Skeletal muscle tissue (tissue), 4 donors: ENCODE data around the gene SNX30. TPM values are rescaled to one million over a fixed set of nuclear protein-coding genes. Genes with fewer than 3 reads are reported as not detected.

ENCODE experiments used
- H3K27ac ChIP-seq: one replicate; pipeline ENCODE4 v1.7.0; 2013; ENCODE audit warnings: mild to moderate bottlenecking, low read depth, low read length, inconsistent platforms
- H3K27me3 ChIP-seq, 3 donors: one replicate each; pipeline ENCODE4 v1.7.0; 2013; ENCODE audit warnings: low read length in 3 of 3; ENCODE audit not compliant: control insufficient read depth in 3 of 3, insufficient read depth in 3 of 3
- H3K36me3 ChIP-seq, 3 donors: one replicate each; pipeline ENCODE4 v1.7.0; 2013; ENCODE audit warnings: low read length in 3 of 3; ENCODE audit not compliant: control insufficient read depth in 3 of 3, insufficient read depth in 3 of 3
- H3K4me1 ChIP-seq, 3 donors: one replicate each; pipeline ENCODE4 v1.7.0; 2013; ENCODE audit warnings: low read length in 3 of 3, mild to moderate bottlenecking in 3 of 3; ENCODE audit not compliant: control insufficient read depth in 3 of 3, insufficient read depth in 3 of 3
- H3K4me3 ChIP-seq, 3 donors: one replicate each; pipeline ENCODE4 v1.7.0; 2013; ENCODE audit warnings: low read length in 3 of 3
- H3K9ac ChIP-seq, 3 donors: one replicate each; pipeline ENCODE4 v1.7.0; 2013; ENCODE audit warnings: low read length in 3 of 3, mild to moderate bottlenecking in 3 of 3, moderate library complexity in 2 of 3, low read depth in 1 of 3
- H3K9me3 ChIP-seq, 3 donors: one replicate each; pipeline ENCODE4 v1.7.0; 2013; ENCODE audit warnings: low read length in 3 of 3; ENCODE audit not compliant: control insufficient read depth in 3 of 3
- total RNA-seq: library from RNA; depleted of rRNA; stranded (reverse); fragments of >200 nt; gene quantifications from one replicate; pipeline ENCODE4 v1.2.3, GENCODE V29; 2014
- donor health status: Osteomylitis.

SNX30 gene
- total RNA-seq, 1 donor from 2014 or later: 8.9 TPM

- Histone ChIP-seq H3K27ac (no peak overlapping the region), H3K9me3 (no peaks in the 10 kb centered on the region), H3K9ac (no peak overlapping the region), H3K4me1 (peaks cover 0 to 18% (median 7%) of the 10 kb centered on the region in 3 donors), H3K36me3 (no peaks in the 10 kb centered on the region), H3K27me3 (no peaks in the 10 kb centered on the region), H3K4me3 (no peak overlapping the region)
Measured at GRCh38 chr9:112789891-112790774, 39.6 kb downstream of the SNX30 start.

DNA sequence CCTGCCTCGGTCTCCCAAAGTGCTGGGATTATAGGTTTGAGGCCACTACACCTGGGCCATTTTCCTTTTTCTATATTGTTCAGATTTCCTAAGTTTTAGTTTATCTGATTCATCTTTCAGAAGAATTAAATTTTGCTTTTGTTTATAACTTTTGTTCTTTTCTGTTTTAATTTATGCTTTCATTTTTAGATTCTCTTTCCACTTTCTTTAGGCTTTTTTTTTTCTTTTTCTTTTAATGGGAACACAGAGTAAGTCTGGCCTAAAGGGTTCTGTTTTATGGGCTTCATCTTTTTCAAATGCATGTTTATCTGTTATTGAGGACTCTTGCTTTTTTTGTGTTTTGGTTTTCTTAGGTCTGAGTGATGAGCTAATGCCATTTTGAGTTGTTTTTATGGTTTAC lies 42.1 kb downstream of the SNX30 start:
- Histone ChIP-seq H3K27me3 (no peaks in the 10 kb centered on the region), H3K4me3 (no peak overlapping the region), H3K27ac (no peak overlapping the region), H3K4me1 (peaks cover 0 to 12% (median 7%) of the 10 kb centered on the region in 3 donors), H3K9me3 (no peaks in the 10 kb centered on the region), H3K36me3 (no peaks in the 10 kb centered on the region), H3K9ac (no peak overlapping the region)

DNA sequence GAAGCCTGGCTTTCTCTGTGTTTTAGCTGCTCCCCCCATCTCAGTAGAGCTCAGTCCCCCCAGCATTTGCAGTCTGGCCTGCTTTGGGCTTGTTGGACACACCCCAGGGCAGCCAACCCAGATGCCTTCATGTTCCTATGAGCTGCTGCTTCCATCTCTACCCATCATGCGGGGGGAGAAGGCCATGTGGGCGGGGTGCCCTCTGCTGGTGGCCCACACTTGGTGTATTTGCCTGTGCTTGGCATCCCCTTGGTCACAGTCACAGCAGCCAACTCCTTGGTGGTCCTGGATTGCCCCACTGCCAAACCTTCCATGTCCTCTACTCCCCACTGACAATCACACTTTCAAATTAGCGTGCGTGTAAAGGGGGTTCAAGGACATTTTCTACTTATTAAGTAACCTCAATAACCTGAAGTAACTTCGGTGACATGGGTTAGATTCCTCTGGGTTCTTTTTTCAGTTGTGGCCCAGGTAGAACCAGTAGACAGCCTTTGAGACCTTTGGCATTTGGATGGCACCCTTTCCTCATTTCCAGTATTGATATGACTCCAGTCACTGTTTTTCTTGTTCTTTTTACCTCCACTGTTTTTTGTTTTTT lies 42.8 kb downstream of the SNX30 start:
- Histone ChIP-seq H3K4me3 (no peak overlapping the region), H3K9ac (no peak overlapping the region), H3K27ac (no peak overlapping the region), H3K27me3 (no peaks in the 10 kb centered on the region), H3K9me3 (no peaks in the 10 kb centered on the region), H3K4me1 (peaks cover 0 to 12% (median 7%) of the 10 kb centered on the region in 3 donors), H3K36me3 (no peaks in the 10 kb centered on the region)

- Histone ChIP-seq H3K4me1 (peaks cover 0 to 7% (median 4%) of the 10 kb centered on the region in 3 donors), H3K9me3 (no peaks in the 10 kb centered on the region), H3K4me3 (no peak overlapping the region), H3K9ac (no peak overlapping the region), H3K27me3 (no peaks in the 10 kb centered on the region), H3K36me3 (no peaks in the 10 kb centered on the region), H3K27ac (no peak overlapping the region)
Measured at GRCh38 chr9:112794731-112795130, 44.2 kb downstream of the SNX30 start.

GRCh38 chr9:112795921-112796320 lies 45.4 kb downstream of the SNX30 start:
- Histone ChIP-seq H3K36me3 (no peaks in the 10 kb centered on the region), H3K27me3 (no peaks in the 10 kb centered on the region), H3K4me1 (peaks cover 0 to 4% (median 3%) of the 10 kb centered on the region in 3 donors), H3K9me3 (no peaks in the 10 kb centered on the region), H3K9ac (no peak overlapping the region), H3K4me3 (no peak overlapping the region), H3K27ac (no peak overlapping the region)

DNA sequence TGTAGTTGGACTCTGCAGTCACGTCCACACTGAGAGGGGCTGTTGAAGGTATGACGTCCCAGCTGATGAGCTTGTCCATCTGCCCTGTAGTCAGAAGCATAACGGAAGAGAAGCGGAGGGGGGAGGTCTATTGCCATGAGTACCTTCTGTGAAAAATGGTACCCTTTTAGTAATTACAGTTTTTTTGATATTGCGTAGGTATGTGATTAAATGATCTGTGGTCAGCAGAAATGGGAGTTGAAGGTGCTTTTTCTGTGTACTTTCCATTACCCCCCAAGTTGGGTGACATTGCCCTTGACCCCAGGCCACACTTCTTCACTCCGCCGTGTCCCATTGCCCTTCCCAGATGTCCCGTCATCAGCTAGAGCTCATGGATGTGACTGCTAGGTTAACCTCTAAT lies 45.9 kb downstream of the SNX30 start:
- peaks cover 0 to 4% (median 3%) of the 10 kb centered on the region in 3 donors for H3K4me1 ChIP-seq
- H3K36me3 ChIP-seq: no peaks in the 10 kb centered on the region
- no peak overlapping the region for H3K27ac ChIP-seq
- H3K27me3 ChIP-seq: no peaks in the 10 kb centered on the region
- no peaks in the 10 kb centered on the region for H3K9me3 ChIP-seq
- H3K4me3 ChIP-seq: no peak overlapping the region
- no peak overlapping the region for H3K9ac ChIP-seq

- no peaks in the 10 kb centered on the region for H3K4me1 ChIP-seq
- no peak overlapping the region for H3K27ac ChIP-seq
- no peaks in the 10 kb centered on the region for H3K9me3 ChIP-seq
- H3K4me3 ChIP-seq: no peak overlapping the region
- peaks cover 0 to 2% (median 2%) of the 10 kb centered on the region in 3 donors for H3K36me3 ChIP-seq
- no peak overlapping the region for H3K9ac ChIP-seq
- no peaks in the 10 kb centered on the region for H3K27me3 ChIP-seq
Measured at GRCh38 chr9:112809351-112809848, 58.8 kb downstream of the SNX30 start.

DNA sequence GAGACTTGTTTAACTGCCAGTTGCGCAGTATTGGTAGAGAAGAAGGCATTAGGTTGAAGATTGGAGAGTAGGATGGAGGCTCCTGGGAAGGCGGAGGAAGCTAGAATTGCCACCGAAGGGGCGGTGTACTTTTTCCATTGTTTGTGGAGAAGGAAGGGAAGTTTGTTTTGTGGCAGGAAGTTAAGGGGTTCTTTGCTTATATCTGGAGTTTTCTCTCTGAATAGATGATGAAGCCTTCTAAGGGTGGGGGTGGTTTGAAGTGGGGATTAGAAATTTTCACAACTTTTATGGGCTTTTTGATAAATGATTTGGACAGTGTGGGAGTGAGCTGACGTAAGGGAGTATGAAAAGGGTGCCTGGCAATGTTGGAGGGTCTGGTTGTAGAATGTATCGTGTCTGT lies 59.3 kb downstream of the SNX30 start:
- Histone ChIP-seq H3K27me3 (no peaks in the 10 kb centered on the region), H3K9me3 (no peaks in the 10 kb centered on the region), H3K27ac (no peak overlapping the region), H3K4me3 (no peak overlapping the region), H3K36me3 (no peaks in the 10 kb centered on the region), H3K4me1 (no peaks in the 10 kb centered on the region), H3K9ac (no peak overlapping the region)

DNA sequence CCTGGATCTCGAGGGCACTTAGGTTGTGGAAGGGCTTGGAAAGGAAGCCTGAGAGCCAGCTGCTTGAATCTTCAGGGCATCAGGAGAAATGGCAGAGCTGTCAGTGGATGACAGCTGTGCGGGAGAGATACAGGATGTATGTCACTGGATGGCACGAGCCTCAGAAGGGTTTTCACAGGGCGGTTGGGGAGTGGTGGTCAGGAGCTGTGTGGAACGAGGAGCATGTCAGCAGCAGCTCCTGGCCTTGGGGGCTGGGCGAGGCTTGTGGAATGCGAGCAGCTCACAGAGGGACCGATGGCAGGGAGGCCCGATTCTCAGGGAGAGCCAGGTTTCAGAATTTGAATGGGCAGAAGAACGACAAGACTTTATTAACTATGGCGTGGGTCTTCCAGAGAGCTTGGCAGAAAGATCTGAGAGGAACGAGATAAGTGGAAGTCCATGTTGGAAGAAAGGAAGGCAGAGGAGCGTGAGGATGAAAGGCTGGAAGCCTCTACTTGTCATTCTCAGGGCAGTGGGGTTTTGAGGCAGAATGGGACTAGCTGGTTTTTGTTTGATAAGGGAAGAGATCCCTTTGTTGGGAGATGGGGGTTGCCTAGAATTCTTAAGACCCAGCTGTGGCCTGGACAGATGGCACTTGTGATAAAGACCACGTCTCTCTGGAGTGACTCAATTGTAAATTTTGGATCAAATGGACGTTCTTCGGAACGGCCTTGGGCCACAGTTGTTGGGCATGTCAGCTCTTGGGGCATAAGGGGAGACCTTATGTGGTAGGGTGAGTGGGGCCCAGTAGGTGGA lies 60.3 kb downstream of the SNX30 start:
- H3K36me3 ChIP-seq: no peaks in the 10 kb centered on the region
- no peak overlapping the region for H3K27ac ChIP-seq
- H3K27me3 ChIP-seq: no peaks in the 10 kb centered on the region
- no peaks in the 10 kb centered on the region for H3K4me1 ChIP-seq
- no peak overlapping the region for H3K4me3 ChIP-seq
- H3K9me3 ChIP-seq: no peaks in the 10 kb centered on the region
- H3K9ac ChIP-seq: no peak overlapping the region
